Midbrain (tissue), 1 donor: ENCODE measurements around the gene TLCD4.
A peak's percentile ranks its signal among the peaks of the same experiment; 100 is the strongest.

Experiments
- DNase-seq: peaks from one replicate; lab custom pipeline; 2025; lab: John Stamatoyannopoulos, UW

TLCD4 gene

DNA sequence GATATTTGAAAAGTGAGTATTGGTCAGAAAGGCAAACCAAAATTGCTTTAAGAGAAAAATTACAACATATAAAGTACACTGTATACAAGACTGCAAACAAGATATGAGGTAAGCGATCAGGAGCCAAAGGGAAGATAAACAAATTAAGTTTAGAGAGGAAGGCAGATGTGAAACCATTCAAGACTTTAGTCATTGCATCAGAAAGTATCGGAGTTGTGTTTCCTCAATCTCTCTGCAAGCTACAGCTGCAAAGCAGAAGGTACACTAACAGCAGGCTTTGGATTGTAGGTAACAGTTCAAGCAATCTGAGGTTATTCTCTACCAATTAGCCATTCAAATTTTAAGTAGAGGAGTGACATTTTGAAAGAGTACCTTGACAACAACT, 21.3 kb upstream of the TLCD4 start:
- DNase-seq: no peak

DNA sequence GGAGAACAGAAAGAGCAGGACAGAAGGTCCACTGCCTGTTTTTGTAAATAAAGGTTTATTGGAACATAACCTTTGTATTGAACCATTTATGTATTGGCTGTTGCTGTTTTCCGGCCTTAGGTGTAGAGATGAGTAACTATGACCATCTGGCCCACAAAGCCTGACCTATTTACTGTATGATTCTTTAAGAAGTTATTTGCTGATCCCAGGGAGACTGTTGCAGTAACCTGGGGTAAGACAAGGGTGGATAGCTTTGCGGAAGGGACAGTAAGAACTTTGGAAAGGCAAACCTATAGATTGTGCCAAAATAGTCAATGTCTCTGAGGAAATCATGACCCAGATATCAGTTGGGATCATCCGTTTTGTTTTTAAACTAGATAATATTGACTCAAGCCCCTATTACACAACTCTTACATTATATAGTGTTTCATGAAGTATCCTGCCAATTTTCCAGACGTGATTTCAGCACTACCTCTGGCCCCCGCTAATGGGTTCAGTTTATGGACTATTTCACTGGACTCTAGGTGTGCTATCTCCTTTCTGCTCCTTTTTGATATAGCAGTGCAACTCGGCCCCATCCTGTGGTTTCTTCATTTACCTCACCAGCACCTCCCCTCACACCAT, 20.8 kb upstream of the TLCD4 start:
- no peak for DNase-seq

DNA sequence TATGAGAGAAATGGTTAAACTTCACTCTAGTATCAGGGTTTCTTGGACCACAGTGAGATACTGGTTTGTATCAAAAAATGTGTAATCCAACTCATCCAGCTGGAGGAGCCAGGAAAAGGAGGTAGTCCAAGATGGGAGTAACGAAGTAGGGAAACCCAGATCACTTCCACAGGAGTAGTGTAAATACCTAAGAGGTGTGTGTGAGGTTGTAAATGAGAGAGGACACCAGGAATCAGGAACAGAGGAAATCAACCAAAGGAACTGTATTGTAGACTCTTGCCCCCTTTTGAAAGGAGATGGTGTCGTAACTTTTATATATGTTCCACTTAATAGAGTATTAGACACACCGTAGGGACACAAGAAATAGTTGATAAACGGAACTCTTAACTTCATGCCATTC, 19.7 kb upstream of the TLCD4 start:
- no peak for DNase-seq

DNA sequence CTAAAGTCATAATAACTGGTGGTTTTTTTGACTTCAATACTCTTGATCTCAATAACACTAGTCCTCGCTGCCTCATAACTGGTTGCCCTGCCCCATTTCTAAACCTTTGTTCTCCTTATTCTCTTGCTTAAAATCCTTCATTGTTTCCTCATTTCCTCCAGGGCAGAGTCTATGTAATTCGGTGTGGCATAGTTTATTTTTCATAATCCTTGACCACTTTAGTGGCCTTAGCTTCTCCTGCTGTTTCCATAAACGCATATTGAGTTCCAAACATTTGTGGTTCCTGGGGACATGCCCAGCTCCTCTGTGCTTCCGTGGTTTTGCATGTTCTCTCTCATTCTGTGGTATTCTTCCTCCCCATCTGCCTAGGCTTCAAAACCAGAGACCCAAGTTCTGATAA, 19.0 kb upstream of the TLCD4 start:
- no peak for DNase-seq

DNA sequence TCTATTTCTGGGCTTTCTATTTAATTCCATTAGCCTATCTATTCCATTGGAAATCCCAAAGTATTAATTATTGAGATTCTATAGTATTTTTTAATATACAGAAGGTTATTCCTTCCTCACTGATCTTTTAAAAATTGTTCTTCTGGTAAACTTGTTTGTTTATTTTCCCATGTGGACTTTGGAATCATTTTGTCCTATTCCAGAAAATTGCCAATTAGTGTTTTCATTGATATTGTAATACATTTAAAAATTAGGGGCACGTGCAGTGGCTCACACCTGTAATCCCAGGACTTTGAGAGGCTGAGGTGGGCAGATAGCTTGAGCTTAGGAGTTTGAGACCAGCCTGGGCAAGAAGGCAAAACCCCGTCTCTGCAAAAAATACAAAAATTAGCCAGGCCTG, 8.4 kb upstream of the TLCD4 start:
- no peak for DNase-seq

GRCh38 chr1:95111014-95111413, 6.1 kb upstream of the TLCD4 start:
- DNase-seq: no peak

- DNase-seq: no peak
Observed at GRCh38 chr1:95113684-95114083, 3.5 kb upstream of the TLCD4 start.

DNA sequence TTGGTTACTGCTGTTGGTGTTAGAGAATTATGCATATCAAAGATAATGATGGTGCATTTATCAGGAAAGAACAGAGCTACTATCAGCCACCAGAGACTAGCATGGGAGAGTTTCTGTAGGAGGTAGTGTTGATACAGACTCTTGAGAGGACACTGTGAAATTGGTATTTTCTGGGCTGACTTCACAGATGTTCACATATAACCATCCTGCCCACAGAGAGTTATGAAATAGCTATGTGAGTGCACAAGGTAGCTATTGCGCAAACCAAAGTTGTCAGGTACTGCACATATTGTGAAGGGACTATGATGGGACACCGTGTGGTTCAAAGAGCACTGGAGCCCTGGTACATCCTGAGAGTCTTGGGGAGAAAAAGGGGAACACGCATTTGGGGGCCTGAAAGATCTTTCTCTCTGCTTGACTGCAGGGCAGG, 1.4 kb upstream of the TLCD4 start:
- DNase-seq: no peak

DNA sequence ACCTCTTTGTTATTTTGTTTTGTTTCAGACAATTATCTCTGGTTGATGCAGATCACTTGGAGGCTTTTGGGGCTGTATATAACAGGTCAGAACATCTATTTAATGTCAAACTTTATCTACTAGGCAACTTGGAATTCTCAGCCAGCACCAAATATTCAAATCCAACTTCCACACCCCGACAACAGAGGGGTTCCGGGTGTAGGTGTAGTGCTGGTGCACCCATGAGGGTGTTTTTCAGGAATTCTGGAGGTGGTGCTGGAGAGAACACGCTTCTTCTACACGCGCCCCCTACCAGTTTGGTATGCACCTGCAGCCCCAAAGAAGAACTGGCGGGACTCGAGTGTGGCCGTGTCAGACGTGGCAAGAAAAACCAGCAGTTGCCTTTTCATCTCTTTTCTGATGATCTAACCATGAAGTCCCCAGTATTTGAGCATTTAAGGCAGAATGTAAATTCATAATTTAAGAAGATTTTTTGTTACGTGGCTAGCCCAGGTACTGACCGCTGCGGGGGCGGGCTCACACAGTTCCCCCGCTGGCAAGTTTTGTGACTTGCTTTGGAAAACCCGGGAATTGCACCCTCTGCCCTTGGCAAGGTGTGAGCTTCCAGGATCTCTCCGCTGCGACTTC, 462 bp upstream of the TLCD4 start:
- peak; percentile 70 for DNase-seq

DNA sequence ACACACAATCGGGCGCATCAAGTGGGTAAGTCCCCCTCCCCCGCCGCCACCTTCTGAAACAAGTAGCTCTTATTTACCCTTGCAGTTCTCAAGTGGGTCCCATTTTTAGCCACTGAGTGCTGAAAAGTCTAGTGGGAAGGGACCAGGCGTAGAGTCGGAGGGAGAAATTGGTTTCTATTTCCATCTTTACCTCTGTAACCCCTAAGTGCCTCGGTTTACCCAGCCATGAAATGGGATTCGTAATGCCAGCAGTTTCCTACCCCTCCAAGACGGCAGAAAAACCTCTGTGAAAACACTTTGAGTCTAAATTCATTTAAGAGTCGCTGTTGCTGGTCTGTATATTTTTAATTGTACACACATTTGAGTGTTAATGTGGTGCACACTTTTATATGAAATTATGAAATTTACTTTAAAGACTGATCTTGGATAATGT, 928 bp downstream of the TLCD4 start:
- DNase-seq: no peak

DNA sequence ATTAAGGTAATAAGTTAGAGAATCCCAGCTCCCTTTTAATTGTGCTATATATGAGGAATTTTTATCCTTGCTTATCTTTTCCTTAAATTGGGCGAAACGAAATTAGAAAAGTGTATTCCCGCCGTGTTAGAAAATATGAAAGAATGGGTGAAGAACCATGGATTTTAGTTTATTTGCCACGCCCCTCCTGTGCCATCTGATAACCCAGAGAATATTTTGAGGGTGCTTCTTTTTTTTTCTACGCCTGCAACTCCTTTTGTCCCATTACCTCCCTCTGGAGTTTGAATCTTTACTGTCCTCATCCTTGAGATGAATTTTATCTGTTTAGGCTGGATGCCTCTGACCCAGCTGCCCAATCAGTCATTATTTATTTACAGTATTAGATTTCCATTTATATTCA, 1.6 kb downstream of the TLCD4 start:
- DNase-seq: no peak

DNA sequence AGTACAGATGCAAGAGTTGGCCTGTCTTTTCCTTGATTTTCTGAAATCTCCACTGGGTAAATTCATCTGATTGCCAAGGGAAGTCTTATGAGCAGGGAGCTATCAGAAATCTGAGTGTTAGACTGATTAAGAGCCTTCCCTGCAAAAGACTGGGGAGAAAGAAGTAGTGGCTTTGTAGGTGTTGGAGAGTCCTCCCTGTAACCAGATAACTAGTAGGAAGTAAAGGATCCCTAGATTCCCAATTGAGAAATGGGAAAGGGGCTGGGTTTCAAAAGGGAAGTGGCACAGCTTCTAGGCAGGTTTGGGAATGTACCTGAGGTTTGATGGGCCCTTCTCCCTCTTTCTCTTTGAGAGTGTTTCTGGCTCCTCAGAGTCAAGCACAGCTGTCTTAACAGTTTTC, 2.1 kb downstream of the TLCD4 start:
- DNase-seq: no peak

DNA sequence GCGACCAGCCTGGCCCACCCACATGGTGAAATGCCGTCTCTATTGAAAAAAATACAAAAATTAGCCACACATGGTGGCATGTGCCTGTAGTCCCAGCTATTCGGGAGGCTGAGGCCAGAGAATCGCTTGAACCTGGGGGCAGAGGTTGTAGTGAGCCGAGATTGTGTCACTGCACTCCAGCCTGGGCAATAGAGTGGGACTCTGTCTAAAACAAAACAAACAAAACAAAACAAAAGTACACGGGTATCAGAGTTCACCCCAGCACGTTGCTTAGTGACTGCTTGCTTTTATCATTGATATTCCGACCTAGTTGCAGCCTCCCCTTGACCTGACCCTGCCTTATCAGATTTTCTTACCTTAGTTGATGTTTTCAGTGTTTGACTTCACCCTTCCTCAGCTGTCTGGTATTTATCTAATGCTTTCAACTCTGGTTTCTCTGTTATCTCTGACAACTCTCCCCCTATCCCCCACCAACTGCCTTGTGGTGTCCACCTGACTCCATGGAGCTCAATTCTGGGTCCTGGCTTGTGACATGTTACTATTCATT, 5.1 kb downstream of the TLCD4 start:
- DNase-seq: no peak

GRCh38 chr1:95124342-95124741, 7.2 kb downstream of the TLCD4 start:
- DNase-seq: no peak

DNA sequence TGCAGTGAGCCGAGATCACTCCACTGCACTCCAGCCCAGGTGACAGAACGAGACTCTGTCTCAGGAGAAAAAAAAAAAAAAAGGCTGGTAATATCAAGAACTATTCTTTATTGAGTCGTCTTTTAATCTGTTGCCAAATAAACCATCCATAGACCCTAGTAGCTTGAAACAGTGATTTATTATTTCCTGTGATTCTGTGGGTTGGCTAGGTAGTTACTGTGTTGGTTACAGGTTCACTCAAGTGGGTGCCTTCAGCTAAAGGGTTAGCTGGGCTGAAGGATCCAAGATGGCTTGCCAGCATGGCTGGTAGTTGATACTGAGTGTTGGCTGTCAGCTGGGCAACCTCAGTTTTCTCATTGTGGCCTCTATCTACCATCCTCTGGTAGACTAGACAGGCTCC, 9.2 kb downstream of the TLCD4 start:
- no peak for DNase-seq

- no peak for DNase-seq
Observed at GRCh38 chr1:95126846-95127245, 9.7 kb downstream of the TLCD4 start.

DNA sequence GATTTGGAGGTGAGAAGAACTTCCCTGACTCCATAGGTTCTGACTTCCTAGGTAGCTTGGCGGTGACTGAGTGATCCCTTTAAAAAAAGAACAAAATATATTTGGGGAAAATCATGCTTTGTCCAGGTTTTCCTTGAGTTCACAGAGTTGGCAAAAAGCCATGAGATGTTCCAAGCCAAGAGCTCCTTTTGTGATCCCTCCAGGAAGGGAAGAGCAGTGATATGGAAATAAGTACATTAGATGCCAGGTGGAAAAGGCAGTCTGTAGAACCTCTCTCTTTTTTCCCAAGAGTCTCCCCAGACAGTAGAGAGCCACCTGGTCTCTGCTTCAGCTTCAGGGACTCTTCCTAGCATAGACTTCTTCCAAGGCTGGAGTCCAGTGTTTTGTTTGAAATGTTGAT, 10.2 kb downstream of the TLCD4 start:
- DNase-seq: no peak

- DNase-seq: no peak
Observed at GRCh38 chr1:95132762-95133161, 15.6 kb downstream of the TLCD4 start.

- no peak for DNase-seq
Observed at GRCh38 chr1:95133687-95134086, 16.5 kb downstream of the TLCD4 start.

DNA sequence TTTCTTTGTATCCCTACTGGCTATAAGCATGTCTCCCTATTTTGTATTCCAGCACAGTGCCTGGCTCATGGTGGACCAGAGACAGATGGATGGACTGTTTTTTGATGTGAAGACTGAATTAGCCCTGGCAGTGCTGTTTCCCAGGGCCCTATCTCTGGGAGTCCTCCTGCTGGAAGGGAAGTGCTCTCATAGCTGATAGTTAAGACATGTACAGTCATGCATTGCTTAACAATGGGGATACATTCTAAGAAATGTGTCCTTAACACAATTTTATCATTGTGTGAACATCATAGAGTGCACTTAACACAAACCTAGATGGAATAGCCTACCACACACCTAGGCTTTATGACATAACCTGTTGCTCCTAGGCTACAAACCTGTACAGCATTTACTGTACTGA, 21.1 kb downstream of the TLCD4 start:
- no peak for DNase-seq

DNA sequence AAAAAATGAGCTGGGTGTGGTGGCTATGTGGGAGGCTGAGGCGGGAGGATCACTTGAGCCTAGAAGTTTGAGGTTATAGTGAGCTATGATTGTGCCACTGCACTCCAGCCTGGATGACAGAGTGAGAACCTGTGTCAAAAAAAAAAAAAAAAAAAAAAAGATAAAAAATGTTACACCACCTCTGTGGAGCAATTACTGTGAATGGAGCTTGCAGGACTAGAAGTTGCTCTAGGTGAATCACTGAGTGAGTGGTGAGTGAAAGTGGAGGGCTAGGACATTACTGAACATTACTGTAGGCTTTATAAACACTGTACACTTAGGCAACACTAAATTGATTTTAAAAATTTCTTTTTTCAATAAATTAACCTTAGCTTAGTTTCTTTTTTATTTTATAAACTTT, 21.9 kb downstream of the TLCD4 start:
- no peak for DNase-seq

DNA sequence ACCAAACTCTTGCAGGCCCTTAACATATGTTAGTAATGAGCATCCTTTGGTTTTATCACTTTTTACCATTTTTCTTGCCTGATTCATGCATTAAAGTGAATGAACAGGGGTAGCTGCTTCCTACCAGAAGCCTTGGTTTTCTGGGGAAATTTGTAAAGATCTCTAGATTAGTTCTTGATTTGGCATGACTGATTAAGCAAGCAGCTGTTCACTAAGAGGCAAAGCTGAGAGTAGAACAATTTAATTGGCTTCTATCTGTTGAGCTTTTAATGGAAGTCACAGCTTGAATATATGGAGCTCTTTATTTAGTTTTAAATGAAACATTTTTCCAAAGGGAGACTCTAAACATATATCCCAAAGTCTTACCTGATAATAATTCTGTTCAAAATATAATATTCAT, 23.6 kb downstream of the TLCD4 start:
- no peak for DNase-seq

GRCh38 chr1:95145493-95145892, 28.3 kb downstream of the TLCD4 start:
- no peak for DNase-seq

GRCh38 chr1:95146637-95147036, 29.5 kb downstream of the TLCD4 start:
- no peak for DNase-seq
